Ovary (tissue), 9 donors: ENCODE data around the gene MEIS1. TPM values are rescaled to one million over a fixed set of nuclear protein-coding genes. Genes with fewer than 3 reads are reported as not detected.

Experiments used
- DNase-seq, 5 donors: peaks; one replicate each; pipeline ENCODE4 v3.0.0-alpha.2; 2019 to 2020
- H3K27ac ChIP-seq, 2 donors: fragments of 200-600 bp; one replicate each; pipeline versions ENCODE4 v1.5.1 to v1.8.0; 2019 to 2022
- H3K27me3 ChIP-seq: fragments of 200-600 bp; one replicate; pipeline ENCODE4 v1.8.0; 2022
- H3K36me3 ChIP-seq: fragments of 200-600 bp; sonication (generic); one replicate; pipeline ENCODE4 v1.5.1; 2019
- H3K4me1 ChIP-seq: one replicate; pipeline ENCODE4 v1.8.1; 2013; ENCODE audit warnings: mild to moderate bottlenecking, moderate library complexity; ENCODE audit not compliant: insufficient read depth
- H3K4me3 ChIP-seq: fragments of 200-600 bp; sonication (generic); one replicate; pipeline ENCODE4 v1.5.1; 2017
- H3K9me3 ChIP-seq, 2 donors: fragments of 200-600 bp in 1 of 2; sonication (generic) in 1 of 2; one replicate each; pipeline versions ENCODE4 v1.5.1 to v1.8.1; 2013 to 2019; ENCODE audit warnings: mild to moderate bottlenecking in 1 of 2, moderate library complexity in 1 of 2
- EP300 ChIP-seq: sonication (generic); formaldehyde crosslinking; IDR thresholded peaks from one replicate; pipeline ENCODE4 v1.6.1; 2017; ENCODE audit warnings: antibody characterized with exemption
- POLR2A ChIP-seq: fragments of 450-650 bp; IDR thresholded peaks from one replicate; pipeline ENCODE4 v1.6.1; 2017; ENCODE audit warnings: antibody characterized with exemption, mild to moderate bottlenecking, moderate library complexity
- WGBS, 3 donors: extraction: QIAGEN DNeasy Blood & Tissue Kit in 1 of 3; methylation state at CpG; one replicate each; pipeline versions ENCODE4 v1.1.5 to v1.1.7; 2013 to 2017; 5-methylcytosine and 5-hydroxymethylcytosine counted together
- intact Hi-C, 4 donors: fragments of 100-400 bp; cut with DNase I; formaldehyde crosslinking; loops; one replicate each; pipeline versions ENCODE4 v1.11.0 to v1.15.1; 2022 to 2023
- polyA plus RNA-seq, 2 donors: library from polyadenylated mRNA; stranded (reverse); fragments of 200-250 nt in 1 of 2; fragments of 350-450 nt in 1 of 2; fragmentation: Illumina TruSeq in 1 of 2; extraction: RNeasy Lipid Tissue Mini Kit (QIAGEN cat#74804) in 1 of 2; gene quantifications; one replicate each; pipeline ENCODE4 v1.2.3, GENCODE V29; 2013 to 2014
- total RNA-seq, 7 donors: library from RNA; depleted of rRNA in 2 of 7; stranded (reverse); fragments of >200 nt in 2 of 7; fragmentation: NEBNext Ultra II Directional in 3 of 7; extraction: Animal tissue kit (Norgen Biotek cat#: 25700) in 3 of 7; gene quantifications; one replicate each; pipeline versions ENCODE4 v1.1.0 to v1.2.4, GENCODE V29; 2016 to 2023
- TF ChIP-seq, protein P1 (sequence below), 3 donors: fragments of 450-650 bp in 2 of 3; fragments of 200-600 bp in 1 of 3; IDR thresholded peaks; one replicate each; pipeline versions ENCODE4 v1.5.1 to v1.8.0; 2016 to 2022; ENCODE audit warnings: antibody characterized with exemption in 3 of 3, mild to moderate bottlenecking in 1 of 3
- donor health status: DM: no; HTN: no; CAD: no; lungs with moderate emphysema.
- donor health status: DM: no; HTN: no; CAD: no.
- donor health status: Bipolar disorder and iron deficiency.
- donor health status: DM: yes; HTN: yes; CAD: no.
- donor health status: DM: no; HTN: no; CAD: no.
- donor health status: DM: yes; HTN: yes; CAD: no.

MEIS1 gene
- total and polyA plus RNA-seq, 9 donors: 19.4 to 163 (median 80.4) TPM

DNA sequence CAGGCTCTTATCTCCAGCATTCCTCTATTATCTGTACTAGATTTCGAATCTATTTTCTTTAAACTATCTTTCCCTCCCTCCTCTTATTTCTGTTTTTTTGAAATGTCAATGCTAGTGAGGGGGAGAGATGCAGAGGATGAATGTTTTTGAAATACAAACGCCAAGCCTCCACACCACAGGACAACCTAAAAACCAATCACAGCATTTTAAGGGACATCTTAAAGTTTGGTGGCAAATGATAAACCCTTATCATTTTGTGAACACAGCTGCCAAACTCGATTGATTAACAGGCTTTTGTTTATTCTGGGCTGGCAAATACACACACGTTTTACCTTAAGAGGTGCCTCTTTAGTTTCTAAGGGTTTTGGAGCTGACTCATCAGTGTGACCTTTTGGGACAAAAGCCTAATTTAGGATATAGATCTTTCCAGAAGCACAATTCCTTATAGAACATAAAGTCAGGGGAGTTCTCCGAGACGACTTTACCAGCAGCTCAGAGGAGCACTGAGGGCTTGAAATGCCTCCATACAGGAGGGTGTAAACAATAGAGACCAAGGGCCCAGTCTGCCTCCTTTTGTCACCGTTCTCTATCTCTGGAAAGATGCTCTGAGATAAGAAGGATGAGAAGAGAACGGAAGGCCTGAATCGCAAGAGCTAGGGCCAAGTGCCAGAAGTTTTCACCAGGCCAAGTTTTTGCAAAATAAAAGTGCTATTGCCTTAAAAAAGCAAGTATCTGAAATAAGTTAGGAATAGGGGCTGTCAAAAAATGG lies 4.2 kb upstream of the MEIS1 start:
- H3K4me1 ChIP-seq: peaks cover 2% of the 10 kb centered on the region
- H3K36me3 ChIP-seq: no peaks in the 10 kb centered on the region
- intact Hi-C loops: loop anchor here in 3 of 4 donors (5.0 to 10.0 kb wide), 7 partner anchors 706 to 1417 kb away; partner anchors contain the start of gene ETAA1 (in 1 of the 3)
- no peaks in the 10 kb centered on the region for H3K27me3 ChIP-seq
- TF ChIP-seq, protein P1, sequence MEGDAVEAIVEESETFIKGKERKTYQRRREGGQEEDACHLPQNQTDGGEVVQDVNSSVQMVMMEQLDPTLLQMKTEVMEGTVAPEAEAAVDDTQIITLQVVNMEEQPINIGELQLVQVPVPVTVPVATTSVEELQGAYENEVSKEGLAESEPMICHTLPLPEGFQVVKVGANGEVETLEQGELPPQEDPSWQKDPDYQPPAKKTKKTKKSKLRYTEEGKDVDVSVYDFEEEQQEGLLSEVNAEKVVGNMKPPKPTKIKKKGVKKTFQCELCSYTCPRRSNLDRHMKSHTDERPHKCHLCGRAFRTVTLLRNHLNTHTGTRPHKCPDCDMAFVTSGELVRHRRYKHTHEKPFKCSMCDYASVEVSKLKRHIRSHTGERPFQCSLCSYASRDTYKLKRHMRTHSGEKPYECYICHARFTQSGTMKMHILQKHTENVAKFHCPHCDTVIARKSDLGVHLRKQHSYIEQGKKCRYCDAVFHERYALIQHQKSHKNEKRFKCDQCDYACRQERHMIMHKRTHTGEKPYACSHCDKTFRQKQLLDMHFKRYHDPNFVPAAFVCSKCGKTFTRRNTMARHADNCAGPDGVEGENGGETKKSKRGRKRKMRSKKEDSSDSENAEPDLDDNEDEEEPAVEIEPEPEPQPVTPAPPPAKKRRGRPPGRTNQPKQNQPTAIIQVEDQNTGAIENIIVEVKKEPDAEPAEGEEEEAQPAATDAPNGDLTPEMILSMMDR (IDR thresholded peaks at IDR 0.05): no peak
- TF ChIP-seq EP300 (no peak), POLR2A (no peak)
- H3K4me3 ChIP-seq: no peak overlapping the region
- no peak for DNase-seq
- 61 to 69% (median 67%) methylated on average over 9 of the region's 9 CpGs for WGBS, 3 donors
- H3K9me3 ChIP-seq: no peaks in the 10 kb centered on the region
- H3K27ac ChIP-seq: no peak overlapping the region

DNA sequence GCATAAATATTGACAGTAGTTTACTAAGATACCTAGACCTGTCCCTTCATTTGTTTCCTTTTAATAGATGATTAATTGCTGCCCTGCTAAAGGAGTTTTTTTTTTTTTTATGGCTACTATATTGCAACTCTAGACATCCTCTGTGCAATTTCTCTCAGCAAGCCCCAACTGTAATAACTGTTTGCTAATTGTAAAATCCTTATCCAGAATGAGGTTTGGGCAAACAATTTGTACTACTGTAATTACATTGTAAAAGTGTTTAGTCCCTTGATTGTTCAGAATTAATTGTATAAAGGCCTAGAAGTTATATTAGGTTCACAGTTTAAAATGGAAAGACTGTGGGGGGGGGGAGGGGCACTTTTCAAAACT lies 3.7 kb upstream of the MEIS1 start:
- Histone ChIP-seq H3K4me1 (peaks cover 2% of the 10 kb centered on the region), H3K27me3 (no peaks in the 10 kb centered on the region), H3K36me3 (no peaks in the 10 kb centered on the region), H3K27ac (no peak overlapping the region), H3K4me3 (no peak overlapping the region), H3K9me3 (no peaks in the 10 kb centered on the region)
- intact Hi-C loops: loop anchor here in 3 of 4 donors (5.0 to 10.0 kb wide), 7 partner anchors 706 to 1416 kb away; partner anchors contain the start of gene ETAA1 (in 1 of the 3)
- DNase-seq: no peak
- TF ChIP-seq, protein P1 (IDR thresholded peaks at IDR 0.05): no peak
- no peak for TF ChIP-seq POLR2A
- no peak for TF ChIP-seq EP300

- TF ChIP-seq, protein P1 (IDR thresholded peaks at IDR 0.05): no peak
- TF ChIP-seq EP300: no peak
- no peak for TF ChIP-seq POLR2A
- no peak overlapping the region for H3K27ac ChIP-seq
- H3K9me3 ChIP-seq: no peaks in the 10 kb centered on the region
- intact Hi-C loops: loop anchor here in 3 of 4 donors (5.0 to 10.0 kb wide), 7 partner anchors 707 to 1415 kb away; partner anchors contain the start of gene ETAA1 (in 1 of the 3)
- H3K27me3 ChIP-seq: no peaks in the 10 kb centered on the region
- peak; percentile 19 to 53 (median 44) for DNase-seq
- H3K36me3 ChIP-seq: no peaks in the 10 kb centered on the region
- peak overlapping the region; percentile 80 for H3K4me3 ChIP-seq
- WGBS, 3 donors: 25 to 39% (median 30%) methylated on average over 39 of the region's 39 CpGs
- H3K4me1 ChIP-seq: no peaks in the 10 kb centered on the region
These were observed 2.9 kb upstream of the MEIS1 start for GRCh38 chr2:66431846-66432587.

GRCh38 chr2:66432801-66433694 lies 1.9 kb upstream of the MEIS1 start:
- intact Hi-C loops: loop anchor here in 3 of 4 donors (5.0 to 10.0 kb wide), 7 partner anchors 708 to 1414 kb away; partner anchors contain the start of gene ETAA1 (in 1 of the 3)
- H3K4me1 ChIP-seq: no peaks in the 10 kb centered on the region
- H3K27ac ChIP-seq: peak overlapping the region; percentile 84 to 89
- 0 to 1% (median 1%) methylated on average over 51 of the region's 51 CpGs for WGBS, 3 donors
- no peaks in the 10 kb centered on the region for H3K27me3 ChIP-seq
- TF ChIP-seq, protein P1 (IDR thresholded peaks at IDR 0.05): peak in 1 of 3 donors; percentile 35
- peak; percentile 56 for TF ChIP-seq POLR2A
- TF ChIP-seq EP300: no peak
- no peaks in the 10 kb centered on the region for H3K36me3 ChIP-seq
- no peaks in the 10 kb centered on the region for H3K9me3 ChIP-seq
- DNase-seq: peak; percentile 90 to 94 (median 91)
- H3K4me3 ChIP-seq: peak overlapping the region; percentile 80
